ENCODE measurements around the gene NDUFB10.

GRCh38 chr16:1991948-1992703 is 32.8 kb downstream of the NDUFB10 start:
- TF ChIP-seq CTCF (IDR thresholded peaks at IDR 0.05) (no peak), ZFX (IDR thresholded peaks at IDR 0.05; ENCODE audit: borderline replicate concordance) (no peak)

Measured in 22Rv1 (cell line).